Measurements from ENCODE around the gene CAPN14.

CAPN14 gene

DNA sequence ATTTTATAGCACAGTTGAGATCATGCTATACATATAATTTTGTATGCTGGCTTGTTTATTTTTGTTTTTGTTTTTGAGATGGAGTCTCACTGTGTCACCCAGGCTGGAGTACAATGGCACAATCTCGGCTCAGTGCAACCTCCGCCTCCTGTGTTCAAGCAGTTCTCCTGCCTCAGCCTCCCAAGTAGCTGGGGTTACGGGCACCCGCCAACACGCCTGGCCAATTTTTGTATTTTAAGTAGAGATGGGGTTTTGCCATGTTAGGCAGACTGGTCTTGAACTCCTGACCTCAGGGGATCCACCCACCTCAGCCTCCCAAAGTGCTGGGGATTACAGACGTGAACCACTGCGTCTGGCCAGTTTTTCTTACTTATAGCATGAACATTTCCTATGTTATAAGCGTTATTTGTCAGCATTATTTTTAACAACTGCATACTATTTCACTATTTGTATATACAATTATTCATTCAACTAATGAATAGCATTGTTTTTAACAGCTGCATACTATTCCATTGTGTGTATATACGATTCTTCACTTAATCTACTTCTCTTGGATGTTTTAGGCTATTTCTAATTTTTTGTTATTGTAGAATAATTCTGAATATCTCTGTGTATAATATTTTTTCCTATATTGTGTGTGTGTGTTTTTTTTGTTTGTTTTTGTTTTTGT is 20.2 kb upstream of the CAPN14 start:
- H3K4me3 ChIP-seq (ENCODE audit: low read depth, low read length), result no peak overlapping the region
- TF ChIP-seq, protein P1, sequence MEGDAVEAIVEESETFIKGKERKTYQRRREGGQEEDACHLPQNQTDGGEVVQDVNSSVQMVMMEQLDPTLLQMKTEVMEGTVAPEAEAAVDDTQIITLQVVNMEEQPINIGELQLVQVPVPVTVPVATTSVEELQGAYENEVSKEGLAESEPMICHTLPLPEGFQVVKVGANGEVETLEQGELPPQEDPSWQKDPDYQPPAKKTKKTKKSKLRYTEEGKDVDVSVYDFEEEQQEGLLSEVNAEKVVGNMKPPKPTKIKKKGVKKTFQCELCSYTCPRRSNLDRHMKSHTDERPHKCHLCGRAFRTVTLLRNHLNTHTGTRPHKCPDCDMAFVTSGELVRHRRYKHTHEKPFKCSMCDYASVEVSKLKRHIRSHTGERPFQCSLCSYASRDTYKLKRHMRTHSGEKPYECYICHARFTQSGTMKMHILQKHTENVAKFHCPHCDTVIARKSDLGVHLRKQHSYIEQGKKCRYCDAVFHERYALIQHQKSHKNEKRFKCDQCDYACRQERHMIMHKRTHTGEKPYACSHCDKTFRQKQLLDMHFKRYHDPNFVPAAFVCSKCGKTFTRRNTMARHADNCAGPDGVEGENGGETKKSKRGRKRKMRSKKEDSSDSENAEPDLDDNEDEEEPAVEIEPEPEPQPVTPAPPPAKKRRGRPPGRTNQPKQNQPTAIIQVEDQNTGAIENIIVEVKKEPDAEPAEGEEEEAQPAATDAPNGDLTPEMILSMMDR (IDR thresholded peaks at IDR 0.05; ENCODE audit: low read depth, low read length, missing control alignments), result no peak
- DNase-seq (ENCODE audit: low read depth), result no peak

DNA sequence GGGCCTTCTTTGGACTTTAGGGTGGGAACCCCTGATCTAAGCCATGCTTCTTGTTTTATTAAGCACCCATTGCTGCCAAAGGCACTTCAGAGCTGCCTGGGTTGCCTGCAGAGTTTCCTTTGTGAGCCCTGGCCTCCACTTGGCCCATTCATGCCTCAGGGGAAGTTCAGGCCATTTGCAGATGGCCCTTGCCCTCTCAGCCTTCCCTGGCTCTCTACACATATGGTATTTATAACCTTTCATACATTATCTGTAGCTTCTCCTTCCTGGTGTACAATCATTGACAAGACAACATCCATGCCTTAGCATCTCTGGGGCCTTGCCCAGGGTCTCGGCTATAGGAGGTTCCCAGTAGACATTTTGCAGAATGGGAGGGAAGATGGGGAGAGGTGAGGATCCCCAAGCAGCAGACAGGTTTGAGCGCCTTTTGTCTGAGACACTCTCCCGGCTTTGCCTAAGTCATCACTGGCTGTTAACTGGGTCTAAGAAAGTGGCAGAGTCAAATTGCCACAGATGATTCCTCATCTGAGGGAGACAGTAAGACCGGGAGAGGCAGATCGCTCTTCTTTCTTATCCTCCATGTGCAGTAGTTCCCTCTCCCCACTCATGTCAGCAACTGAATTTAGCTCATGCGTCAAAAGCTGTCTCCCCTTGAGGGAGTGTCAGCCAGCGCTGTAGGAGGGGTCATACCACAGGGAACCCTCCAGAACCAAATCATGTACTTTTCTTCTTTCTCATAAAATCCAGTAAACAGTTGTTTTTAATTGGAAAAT is 19.3 kb upstream of the CAPN14 start:
- TF ChIP-seq, protein P1 (IDR thresholded peaks at IDR 0.05; ENCODE audit: low read depth, low read length, missing control alignments), result no peak
- DNase-seq (ENCODE audit: low read depth), result no peak
- no peak overlapping the region for H3K4me3 ChIP-seq (ENCODE audit: low read depth, low read length)

DNA sequence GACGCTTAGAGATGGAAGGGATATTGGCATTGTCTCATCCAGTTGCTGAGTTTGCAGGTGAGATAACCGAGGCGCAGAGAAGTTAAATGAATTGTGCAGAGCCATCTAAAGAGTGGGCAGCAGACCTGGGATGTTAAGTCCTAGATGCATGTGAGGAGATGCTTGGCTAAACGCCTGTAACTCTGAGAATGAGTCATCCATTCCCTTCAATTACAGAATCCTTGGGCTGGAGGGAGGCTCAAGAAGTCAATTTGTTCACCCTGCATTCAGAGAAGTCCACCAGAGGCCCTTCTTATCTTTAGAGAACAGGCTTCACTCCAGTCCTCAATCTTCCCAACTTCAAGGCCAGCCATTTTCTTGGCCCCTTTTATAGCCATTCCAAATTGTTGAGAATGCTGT is 18.2 kb upstream of the CAPN14 start:
- TF ChIP-seq, protein P1 (IDR thresholded peaks at IDR 0.05; ENCODE audit: low read depth, low read length, missing control alignments), result no peak
- no peak overlapping the region for H3K4me3 ChIP-seq (ENCODE audit: low read depth, low read length)
- DNase-seq (ENCODE audit: low read depth), result no peak

DNA sequence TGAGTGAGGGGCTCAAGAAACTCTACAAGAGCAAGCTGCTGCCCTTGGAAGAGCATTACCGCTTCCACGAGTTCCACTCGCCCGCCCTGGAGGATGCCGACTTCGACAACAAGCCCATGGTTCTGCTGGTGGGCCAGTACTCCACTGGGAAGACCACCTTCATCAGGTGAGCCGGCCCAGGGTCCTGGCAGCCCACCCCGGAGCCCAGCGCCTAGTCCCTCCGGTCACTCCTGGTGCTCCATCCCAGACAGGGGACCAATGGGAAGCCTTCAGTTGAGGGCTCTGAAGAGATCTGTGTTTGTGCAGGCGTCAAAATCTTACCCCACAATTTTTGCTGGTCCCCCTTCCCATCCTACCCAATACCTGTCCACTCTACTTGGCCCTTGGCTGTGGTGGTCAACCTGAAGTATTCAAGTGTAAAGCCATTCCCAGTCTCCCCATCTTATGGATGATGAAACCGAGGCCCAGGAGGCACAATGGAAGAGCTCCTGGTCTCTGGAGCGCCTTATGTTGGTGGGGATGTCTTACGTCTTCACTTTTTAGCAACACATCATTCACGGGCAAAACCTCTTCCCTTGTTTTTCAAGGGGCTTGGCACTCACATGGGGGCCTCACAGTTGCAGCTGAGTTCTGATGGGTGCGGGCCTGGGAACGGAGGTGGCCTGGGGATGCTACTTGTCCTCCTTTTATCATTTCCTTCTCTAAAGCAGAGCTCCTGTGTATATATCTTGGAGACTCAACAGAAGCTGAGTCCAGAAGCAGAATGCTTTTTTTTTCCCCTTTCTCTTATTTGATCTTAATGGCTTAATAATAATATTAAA is 17.6 kb upstream of the CAPN14 start:
- no peak for DNase-seq (ENCODE audit: low read depth)
- TF ChIP-seq, protein P1 (IDR thresholded peaks at IDR 0.05; ENCODE audit: low read depth, low read length, missing control alignments), result no peak
- H3K4me3 ChIP-seq (ENCODE audit: low read depth, low read length), result peak overlapping the region; percentile 34; the same call in 1 of the 2 replicates

DNA sequence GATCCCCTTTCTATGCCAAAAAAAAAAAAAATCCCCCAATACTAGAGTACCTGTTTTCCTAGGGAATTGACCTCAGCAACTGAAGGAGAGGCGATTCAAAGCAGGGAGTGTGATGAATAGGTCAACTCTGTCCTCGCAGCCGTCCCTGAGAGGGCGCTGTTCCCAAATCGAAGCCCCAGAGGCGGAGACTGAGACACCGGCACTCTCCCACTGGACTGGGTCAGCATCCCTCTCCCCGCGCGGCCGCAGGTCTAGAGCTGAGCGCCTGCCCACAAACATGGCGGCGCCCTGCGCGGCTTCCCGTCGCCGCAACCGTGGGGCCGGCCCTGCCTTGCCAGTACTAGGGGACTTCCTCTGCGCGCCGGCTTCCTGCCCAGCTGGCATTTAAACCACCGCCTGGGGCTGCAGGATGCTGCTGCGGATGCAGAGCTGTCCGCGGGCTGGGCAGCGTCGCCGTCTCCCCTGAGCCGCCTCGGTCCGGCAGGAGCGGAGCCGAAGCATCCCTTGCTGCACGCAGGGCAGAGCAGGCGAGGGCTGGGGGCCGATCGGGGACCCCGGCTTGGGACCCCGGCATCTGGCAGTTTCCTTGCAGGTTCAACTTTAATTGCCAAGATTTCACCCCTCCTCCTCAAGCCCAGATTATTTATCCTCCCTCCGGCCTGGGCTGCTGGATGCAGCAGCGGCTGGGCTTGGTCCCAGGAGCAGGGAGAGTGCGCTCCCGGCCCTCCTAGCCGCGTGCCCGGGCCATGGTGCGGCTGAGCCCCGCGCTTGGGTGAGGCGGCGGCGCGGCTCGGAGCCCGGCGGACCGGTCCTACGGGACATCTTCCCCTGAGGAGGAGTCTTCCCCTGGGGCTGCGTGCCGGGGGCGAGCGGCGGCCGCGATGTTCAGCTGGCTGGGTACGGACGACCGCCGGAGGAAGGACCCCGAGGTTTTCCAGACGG is 16.7 kb upstream of the CAPN14 start, which contains the start of gene EHD3:
Gene EHD3, plus strand, starts transcription at position 412 of the 942 bp plus-strand sequence. Its CDS starts 470 bp downstream, at position 882.
- TF ChIP-seq, protein P1 (IDR thresholded peaks at IDR 0.05; ENCODE audit: low read depth, low read length, missing control alignments), result peak; percentile 38
- DNase-seq (ENCODE audit: low read depth), result no peak
- peak within 1 kb of the TSS; percentile 34 for H3K4me3 ChIP-seq (ENCODE audit: low read depth, low read length)

DNA sequence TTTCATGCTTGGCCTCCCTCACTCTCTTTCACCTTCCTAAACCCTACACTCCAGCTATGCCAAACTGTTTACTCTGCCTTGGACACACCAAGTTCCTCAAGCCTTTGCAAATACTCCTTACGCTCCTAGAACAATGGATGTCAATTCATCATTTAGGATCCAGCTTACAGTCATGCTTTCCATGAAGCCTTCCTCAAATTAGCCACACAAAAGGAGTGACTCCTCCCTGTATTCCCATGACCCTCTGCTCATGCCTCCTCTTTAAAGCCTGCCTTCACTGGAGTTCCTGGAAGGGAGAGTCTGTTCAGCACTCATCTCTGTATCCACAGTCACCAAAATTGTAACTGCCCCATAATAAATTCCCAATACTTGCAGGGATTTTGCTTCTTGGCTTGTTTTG is 15.9 kb upstream of the CAPN14 start:
- H3K4me3 ChIP-seq (ENCODE audit: low read depth, low read length), result no peak overlapping the region
- TF ChIP-seq, protein P1 (IDR thresholded peaks at IDR 0.05; ENCODE audit: low read depth, low read length, missing control alignments), result no peak
- DNase-seq (ENCODE audit: low read depth), result no peak
